H54 (cell line): ENCODE data around the gene DIPK1B.

ENCODE experiments used
- DNase-seq: peaks from one replicate; pipeline ENCODE4 v3.0.0; 2011; ENCODE audit warnings: low spot score, mixed read lengths; ENCODE audit not compliant: insufficient read length
- FAIRE-seq: peaks from 3 replicates; lab custom pipeline; 2011; peaks lifted over from hg19 to GRCh38; lab: Jason Lieb, UNC
- POLR2A ChIP-seq: IDR thresholded peaks from 2 replicates; pipeline ENCODE4 v1.6.1; 2011; ENCODE audit warnings: low read depth, mild to moderate bottlenecking, low read length

The DIPK1B gene

DNA sequence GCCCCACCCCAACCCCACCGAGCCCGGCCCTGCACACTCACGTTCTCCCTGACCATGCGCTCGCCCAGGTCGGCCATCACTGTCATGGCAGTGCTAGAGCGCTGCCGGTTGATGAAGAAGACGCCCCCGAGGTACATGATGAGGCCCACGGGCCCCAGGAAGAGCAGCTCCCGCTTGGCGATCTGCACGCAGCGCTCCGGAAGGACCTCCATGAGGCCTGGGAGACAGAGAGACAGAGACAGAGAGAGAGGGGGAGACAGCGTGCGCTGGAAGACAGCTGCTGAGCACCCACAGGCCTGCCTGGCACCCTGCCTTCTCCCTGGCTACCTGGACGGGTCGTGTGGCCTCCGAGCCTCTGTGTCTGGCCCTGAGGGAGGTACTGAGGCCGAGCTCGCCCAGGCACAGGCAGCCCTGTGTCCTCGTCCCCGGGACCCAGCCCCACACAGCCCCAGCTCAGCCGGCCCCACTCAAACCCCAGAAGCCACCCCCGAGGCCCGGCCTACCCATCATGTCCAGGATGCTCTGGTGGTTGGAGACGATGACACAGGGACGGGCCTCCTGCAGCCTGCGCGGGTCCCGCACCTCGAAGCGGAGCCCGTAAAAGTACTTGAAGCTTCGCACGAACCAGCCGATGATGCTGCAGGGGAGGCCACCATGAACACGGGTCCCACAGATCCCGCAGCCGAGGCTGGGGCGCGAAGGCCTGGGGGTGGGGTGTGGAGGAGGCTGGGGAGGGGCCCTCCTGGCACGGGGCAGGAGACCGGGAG, 35.3 kb upstream of the DIPK1B start:
- DNase-seq (no peak), FAIRE-seq (no peak)
- no peak for TF ChIP-seq POLR2A

DNA sequence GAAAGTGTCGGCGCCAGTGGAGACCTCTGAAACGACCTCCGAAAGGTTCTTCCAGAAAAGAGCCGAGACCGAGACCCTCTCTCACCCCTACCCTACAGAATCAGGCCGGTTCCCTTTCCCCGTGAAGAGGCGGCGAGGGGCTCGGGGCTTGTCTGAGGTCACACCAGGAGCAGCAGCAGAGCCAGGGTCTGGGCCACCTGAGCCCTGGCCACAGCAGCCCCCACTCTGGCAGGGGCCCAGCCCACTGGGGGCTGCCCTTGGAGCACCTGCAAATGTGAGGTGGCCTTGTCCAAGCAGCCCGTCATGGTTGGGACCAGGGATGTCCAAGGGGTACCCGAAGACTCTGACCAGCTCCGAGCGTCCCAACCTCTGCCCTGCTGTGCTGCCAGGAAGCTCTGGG, 34.3 kb upstream of the DIPK1B start:
- no peak for TF ChIP-seq POLR2A
- DNase-seq = no peak
- FAIRE-seq = no peak

DNA sequence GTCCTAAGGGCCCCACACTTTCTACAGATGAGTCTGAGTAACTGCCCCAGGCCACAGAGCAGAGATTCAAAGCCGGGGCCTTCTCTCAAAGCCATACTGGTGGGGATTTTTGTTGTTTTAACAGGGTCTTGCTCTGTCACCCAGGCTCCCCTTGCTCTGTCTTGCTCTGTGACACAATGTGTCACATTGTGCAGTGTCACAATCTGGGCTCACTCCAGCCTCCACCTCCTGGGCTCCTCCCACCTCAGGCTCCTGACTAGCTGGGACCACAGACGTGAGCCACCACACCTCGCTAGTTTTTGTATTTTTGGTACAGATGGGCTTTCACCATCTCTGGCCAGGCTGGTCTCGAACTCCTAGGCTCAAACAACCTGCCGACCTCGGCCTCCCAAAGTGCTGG, 33.7 kb upstream of the DIPK1B start:
- DNase-seq (no peak), FAIRE-seq (no peak)
- no peak for TF ChIP-seq POLR2A

DNA sequence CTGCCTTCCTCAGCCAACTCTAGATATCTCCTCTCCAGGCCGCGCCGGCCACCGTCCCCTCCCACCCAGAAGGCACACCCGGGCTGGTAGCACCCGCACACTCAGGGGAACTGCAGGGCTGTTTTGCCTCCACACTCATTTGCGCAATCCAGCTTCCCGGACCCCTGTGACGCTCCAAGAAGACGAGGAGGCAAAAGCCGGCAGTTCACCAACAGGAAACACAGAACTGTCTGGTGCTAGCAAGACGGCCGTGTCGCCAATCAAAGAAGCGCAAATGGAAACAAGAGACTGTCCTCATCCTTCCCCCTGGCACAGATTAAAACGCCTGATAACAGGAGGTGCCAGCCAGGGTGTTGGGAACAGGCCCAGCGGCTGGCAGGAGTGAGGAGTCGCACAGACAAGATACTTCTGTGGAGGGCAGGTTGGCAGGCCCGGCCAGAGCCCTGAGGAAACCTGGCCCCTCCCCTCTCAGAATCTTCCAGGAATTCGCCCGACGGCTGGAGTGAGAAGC, 32.9 kb upstream of the DIPK1B start:
- no peak for TF ChIP-seq POLR2A
- FAIRE-seq (no peak), DNase-seq (no peak)

DNA sequence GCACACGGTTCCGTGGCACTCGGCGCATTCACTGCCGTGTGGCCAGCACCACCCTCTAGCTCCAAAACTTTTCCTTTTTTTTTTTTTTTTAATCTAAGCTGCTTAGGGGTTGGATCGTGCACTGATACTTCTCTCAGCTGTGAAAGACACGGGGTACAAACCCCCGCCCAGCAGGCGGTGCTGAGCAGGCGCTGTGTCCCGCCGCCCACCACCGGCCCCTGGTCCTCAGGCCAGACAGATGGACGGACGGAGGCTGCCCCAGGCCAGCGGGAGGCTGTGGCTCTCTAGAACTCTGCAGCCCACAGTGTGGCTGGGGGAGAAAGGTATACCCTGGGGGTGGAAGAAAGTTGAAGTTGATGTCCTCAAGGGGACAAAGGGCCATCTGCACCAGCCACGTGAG, 31.3 kb upstream of the DIPK1B start:
- no peak for TF ChIP-seq POLR2A
- FAIRE-seq (no peak), DNase-seq (no peak)

DNA sequence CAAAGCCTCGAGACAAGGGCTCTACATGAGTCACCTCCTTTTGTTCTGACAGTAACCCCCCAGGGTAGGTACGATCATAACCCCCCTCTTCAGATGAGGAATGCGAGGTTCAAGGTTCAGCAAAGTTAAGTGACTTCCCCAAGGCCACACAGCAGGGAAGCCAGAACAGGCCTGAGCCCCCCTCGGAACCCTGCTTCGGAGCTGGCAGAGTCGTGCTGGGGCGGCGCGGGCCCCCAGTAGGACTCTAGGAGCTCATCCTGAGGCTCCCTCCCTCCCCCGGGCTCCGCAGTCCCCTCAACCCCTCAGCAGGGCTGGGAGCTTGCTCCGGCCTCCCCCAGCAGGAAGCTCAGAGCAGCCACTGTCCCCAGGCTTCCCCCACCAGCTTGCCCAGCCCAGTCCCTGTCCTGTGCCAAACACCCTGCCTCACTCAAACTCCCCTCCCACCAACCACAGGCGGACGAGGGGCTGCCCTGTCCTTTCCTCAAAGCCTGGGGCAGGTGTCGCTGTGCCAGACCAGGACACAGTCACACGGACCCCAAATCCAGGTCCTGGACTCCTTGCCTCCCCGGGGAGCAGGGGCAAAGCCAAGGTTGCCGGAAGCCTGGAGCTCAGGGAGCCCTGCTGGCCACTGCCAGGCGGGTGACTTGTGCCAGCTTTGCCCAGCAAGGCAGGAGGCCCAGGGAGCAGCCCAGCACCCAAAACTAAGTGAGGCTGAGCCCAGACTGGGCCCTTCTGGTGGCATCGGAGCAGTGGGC, 30.2 kb upstream of the DIPK1B start:
- TF ChIP-seq POLR2A = no peak
- FAIRE-seq = no peak
- DNase-seq = no peak

DNA sequence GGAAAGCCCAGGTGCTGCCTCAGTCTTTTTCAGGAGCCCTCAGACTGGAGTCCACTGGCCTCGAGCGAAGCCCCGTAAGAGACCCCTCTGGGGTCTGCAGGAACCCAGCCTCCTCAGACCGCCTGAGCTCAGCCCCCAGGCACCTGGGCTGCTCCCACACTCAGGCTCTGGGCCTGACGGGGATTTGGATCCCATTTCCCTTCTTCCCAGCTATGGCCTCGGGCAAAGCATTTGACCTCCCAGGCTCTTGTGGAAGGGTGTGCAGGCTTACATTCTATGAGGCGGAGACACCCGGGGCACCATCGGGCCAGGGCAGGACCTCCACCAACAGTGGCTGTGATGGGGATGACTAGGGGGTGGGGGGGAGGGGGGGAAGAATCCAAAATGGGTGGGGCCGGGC, 29.7 kb upstream of the DIPK1B start:
- DNase-seq = no peak
- TF ChIP-seq POLR2A = no peak
- FAIRE-seq = no peak

DNA sequence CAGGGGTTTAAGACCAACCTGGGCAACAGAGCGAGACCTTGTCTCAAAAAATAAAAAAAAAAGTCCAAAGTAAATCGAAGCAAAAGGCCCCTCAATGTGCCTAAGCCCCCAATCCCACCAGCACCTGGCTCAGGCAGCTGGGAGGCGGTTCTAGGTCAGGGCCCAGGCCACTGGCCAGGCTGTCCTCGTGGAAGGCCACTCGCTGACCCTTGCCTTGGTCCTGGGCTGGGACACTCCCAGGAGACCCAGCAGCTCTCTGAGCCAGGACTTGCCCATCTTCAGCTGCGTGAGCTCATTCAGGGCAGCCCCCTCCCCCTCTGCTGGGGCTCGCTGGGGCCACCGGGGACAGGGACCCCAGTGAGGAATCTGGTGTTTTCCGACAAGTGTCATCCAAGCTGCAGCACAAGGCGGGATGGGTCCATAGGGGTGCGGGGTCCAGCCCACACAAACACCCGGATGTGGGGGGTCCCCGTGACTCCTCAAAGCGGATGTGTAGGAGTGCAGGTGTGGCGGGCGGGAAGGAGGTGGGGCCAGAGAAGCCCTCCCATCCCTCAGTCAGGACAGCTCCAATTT, 29.1 kb upstream of the DIPK1B start:
- DNase-seq = no peak
- no peak for FAIRE-seq
- TF ChIP-seq POLR2A = no peak

DNA sequence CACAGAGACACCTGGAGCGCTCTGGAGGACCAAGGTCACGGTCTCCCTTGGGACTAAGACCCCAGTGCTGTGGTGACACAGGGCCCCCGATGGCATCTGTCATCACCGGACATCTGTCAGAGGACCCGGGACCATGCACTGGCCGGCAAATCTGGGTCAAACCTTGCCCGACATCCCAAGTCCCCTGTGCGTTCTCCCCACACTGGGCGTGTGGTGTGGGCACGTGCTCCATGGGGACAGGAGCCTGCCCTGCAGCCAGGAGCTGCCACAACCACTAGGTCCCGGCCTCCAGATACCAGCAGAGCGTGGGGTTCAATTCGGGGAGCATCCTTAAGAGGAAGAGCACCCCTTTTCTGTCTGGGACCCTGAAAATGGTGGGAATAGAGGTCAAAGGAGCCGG, 28.6 kb upstream of the DIPK1B start:
- DNase-seq (no peak), FAIRE-seq (no peak)
- no peak for TF ChIP-seq POLR2A

DNA sequence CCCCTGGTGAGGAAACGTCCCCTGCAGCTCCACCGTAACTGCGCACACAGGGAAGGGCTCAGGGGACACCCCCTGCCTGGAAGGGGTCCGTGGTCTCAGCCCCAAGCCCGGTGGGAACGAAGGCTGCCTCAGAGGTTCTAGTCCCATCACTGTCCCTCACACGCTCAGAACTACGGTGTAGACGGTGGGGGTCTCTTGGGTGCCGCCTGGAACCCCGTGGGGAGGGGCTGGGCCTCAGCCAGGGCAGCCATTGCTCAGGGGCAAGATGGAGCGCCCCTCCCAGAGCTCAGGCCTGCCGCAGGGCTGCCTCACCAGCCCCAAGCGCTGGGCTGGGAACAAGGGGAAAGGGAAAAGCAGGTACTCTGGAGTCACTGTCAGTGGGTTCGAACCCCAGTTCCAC, 28.0 kb upstream of the DIPK1B start:
- FAIRE-seq (no peak), DNase-seq (no peak)
- no peak for TF ChIP-seq POLR2A

DNA sequence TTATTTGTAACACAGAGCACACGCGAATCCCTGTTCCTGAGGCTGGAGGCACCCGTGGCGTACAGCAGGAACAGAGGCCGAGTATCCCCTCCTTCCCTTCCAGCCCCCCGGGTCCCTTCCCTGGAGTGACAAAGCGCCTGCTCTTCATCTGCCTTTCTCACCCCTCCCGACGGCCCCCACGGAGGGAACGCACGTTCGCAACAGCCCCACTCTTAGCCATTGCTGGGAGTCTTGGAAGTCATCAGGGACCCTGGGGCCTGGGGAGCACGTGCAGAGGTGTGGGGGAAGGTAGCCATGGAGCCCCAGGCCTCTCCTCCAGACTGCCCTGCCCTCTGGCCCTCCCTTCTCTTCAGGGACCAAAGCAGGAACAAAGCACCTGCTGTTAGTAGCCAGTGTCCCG, 27.6 kb upstream of the DIPK1B start:
- FAIRE-seq (no peak), DNase-seq (no peak)
- no peak for TF ChIP-seq POLR2A

DNA sequence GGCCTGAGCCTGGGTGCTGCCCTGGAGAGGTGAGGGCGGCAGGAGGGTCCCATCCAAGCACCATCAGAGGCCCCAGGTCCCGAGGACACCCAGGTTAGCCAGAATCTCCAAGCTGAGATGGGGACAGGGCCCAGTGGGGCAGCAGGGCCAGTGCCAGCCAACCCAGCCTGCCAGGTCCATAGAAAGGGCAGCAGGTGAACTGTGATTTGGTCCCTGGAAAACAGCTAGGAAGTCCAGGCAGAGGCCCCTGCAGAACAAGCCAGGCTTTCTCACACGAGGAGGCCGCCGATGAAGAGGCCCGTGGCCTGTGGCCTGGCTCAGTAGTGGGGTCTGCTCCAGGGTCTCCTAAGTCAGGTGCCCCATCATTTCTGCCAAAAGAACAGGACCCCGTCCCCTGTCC, 27.2 kb upstream of the DIPK1B start:
- DNase-seq (no peak), FAIRE-seq (no peak)
- no peak for TF ChIP-seq POLR2A

DNA sequence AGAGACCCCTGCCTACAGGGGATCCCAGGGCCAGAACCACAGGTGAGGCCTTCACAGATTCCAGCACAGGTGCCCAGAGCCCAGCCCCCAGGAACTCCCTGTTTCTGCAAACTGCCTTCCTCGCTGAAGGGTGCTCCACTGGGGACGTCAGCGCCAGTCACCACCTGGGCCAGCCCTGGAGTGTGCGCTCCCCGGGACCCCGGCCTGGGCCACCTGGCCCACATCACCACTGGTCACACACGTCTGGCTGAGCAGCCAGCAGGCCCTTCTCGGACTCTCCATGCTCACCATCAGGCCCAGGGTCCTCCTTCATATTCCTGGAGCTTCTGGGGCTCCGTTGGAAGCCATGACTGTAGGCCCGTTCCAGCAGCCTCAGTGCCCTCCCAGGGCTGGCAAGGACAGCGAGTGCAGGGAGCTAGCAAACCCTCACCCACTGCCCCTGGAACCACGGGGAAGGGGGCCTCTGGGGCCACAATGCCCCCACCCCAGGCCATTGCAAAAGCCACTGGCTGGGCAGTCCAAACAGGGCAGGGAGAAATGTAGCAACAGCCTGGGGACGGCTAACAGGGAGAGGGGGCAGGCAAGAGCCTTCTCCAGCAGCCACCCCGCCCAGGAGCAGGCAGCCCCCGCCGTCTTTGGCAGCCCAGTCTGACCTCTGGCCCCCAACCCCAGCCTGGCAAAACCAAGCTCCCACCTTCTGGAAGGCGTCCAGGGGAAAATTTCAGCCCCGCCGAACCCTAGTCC, 26.4 kb upstream of the DIPK1B start:
- FAIRE-seq = no peak
- TF ChIP-seq POLR2A = no peak
- DNase-seq = no peak

DNA sequence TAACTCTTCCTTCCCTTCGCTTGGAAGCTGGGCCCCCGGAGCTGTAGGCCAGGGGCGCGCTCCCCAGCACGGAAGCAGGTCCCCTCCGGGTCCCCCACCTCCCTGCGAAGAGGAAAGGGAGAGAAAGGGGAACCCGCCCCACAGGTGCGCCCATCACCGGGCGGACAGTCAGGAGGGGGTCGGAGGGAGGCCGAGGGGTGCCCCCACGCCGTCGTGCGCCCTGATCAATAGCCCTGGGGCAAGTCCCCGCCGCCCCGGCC, 25.9 kb upstream of the DIPK1B start:
- FAIRE-seq (no peak), DNase-seq (no peak)
- TF ChIP-seq POLR2A = no peak
